Stomach (tissue), 9 donors: ENCODE data around the gene OSBP2. TPM values are rescaled to one million over a fixed set of nuclear protein-coding genes. Genes with fewer than 3 reads are reported as not detected.

Experiments used
- DNase-seq, 2 donors: peaks; one replicate each; pipeline versions ENCODE4 v3.0.0 to v3.0.0-alpha.2; 2013 to 2019
- H3K27ac ChIP-seq, 5 donors: fragments of 200-600 bp in 4 of 5; sonication (generic) in 4 of 5; one replicate each; pipeline ENCODE4 v1.5.1; 2013 to 2019; ENCODE audit warnings: mild to moderate bottlenecking in 1 of 5, moderate library complexity in 1 of 5
- H3K27me3 ChIP-seq, 3 donors: fragments of 200-600 bp; sonication (generic); one replicate each; pipeline ENCODE4 v1.5.1; 2017 to 2019; ENCODE audit warnings: mixed run types in 1 of 3
- H3K36me3 ChIP-seq, 4 donors: fragments of 200-600 bp; sonication (generic); 1 replicate in 3 of 4; 2 replicates in 1 of 4; pipeline ENCODE4 v1.5.1; 2016 to 2019
- H3K4me1 ChIP-seq, 4 donors: fragments of 200-600 bp; sonication (generic); one replicate each; pipeline ENCODE4 v1.5.1; 2016 to 2019
- H3K4me3 ChIP-seq, 4 donors: fragments of 200-600 bp; sonication (generic) in 3 of 4; one replicate each; pipeline ENCODE4 v1.5.1; 2016 to 2019; ENCODE audit warnings: mild to moderate bottlenecking in 1 of 4
- H3K9me3 ChIP-seq, 4 donors: fragments of 200-600 bp; sonication (generic); one replicate each; pipeline ENCODE4 v1.5.1; 2016 to 2019
- CTCF ChIP-seq, 7 experiments: fragments of 450-650 bp in 4 of 7; fragments of 200-600 bp in 3 of 7; sonication (generic) in 3 of 7; IDR thresholded peaks; one replicate each; pipeline ENCODE4 v1.5.1; 2016 to 2019; ENCODE audit warnings: antibody characterized with exemption in 7 of 7, control low read depth in 2 of 7, mild to moderate bottlenecking in 1 of 7
- EP300 ChIP-seq: sonication (generic); formaldehyde crosslinking; IDR thresholded peaks from one replicate; pipeline ENCODE4 v1.6.1; 2017; ENCODE audit warnings: antibody characterized with exemption
- POLR2A ChIP-seq, 4 donors: fragments of 450-650 bp; IDR thresholded peaks; one replicate each; pipeline ENCODE4 v1.6.1; 2016; ENCODE audit warnings: antibody characterized with exemption in 4 of 4, control low read depth in 2 of 4, mild to moderate bottlenecking in 1 of 4, moderate library complexity in 1 of 4
- POLR2AphosphoS5 ChIP-seq, 3 donors: sonication (generic); formaldehyde crosslinking; IDR thresholded peaks; one replicate each; pipeline ENCODE4 v1.6.1; 2016; ENCODE audit warnings: antibody characterized with exemption in 3 of 3
- WGBS, 5 donors: extraction: QIAGEN DNeasy Blood & Tissue Kit in 3 of 5; methylation state at CpG; one replicate each; pipeline versions ENCODE4 v1.1.5 to v1.1.7; 2013 to 2018; 5-methylcytosine and 5-hydroxymethylcytosine counted together
- intact Hi-C: fragments of 100-400 bp; cut with DNase I; formaldehyde crosslinking; loops from one replicate; pipeline ENCODE4 v1.15.1; 2023; ENCODE audit warnings: low total_unique reads
- polyA plus RNA-seq, 3 donors: library from polyadenylated mRNA; stranded (reverse); fragments of 200-250 nt; gene quantifications; one replicate each; pipeline ENCODE4 v1.2.3, GENCODE V29; 2013
- total RNA-seq, 5 donors: library from RNA; depleted of rRNA; stranded (reverse); fragments of >200 nt; gene quantifications; one replicate each; pipeline versions ENCODE4 v1.1.0 to v1.2.3, GENCODE V29; 2014 to 2016
- donor health status: healthy with polysubstance abuse.
- donor health status: Bipolar disorder and iron deficiency.
- donor health status: healthy.

The OSBP2 gene
- total and polyA plus RNA-seq, 8 donors = 0.58 to 9.5 (median 1.8) TPM; not detected in 1

- H3K9me3 ChIP-seq = no peaks in the 10 kb centered on the region
- no peaks in the 10 kb centered on the region for H3K27me3 ChIP-seq
- no peak for TF ChIP-seq EP300
- TF ChIP-seq CTCF (IDR thresholded peaks at IDR 0.05) = no peak
- no peak for TF ChIP-seq POLR2A (IDR thresholded peaks at IDR 0.05)
- TF ChIP-seq POLR2AphosphoS5 (IDR thresholded peaks at IDR 0.05) = no peak
- intact Hi-C loops = no loop called here
- peaks cover 0 to 44% (median 24%) of the 10 kb centered on the region in 4 donors for H3K36me3 ChIP-seq
- WGBS, 5 donors = 82 to 93% (median 87%) methylated on average over 5 to 6 of the region's 6 CpGs
- DNase-seq = no peak
- H3K4me3 ChIP-seq = no peak overlapping the region
- H3K27ac ChIP-seq = no peak overlapping the region
- no peaks in the 10 kb centered on the region for H3K4me1 ChIP-seq
These were observed 213.4 kb downstream of the OSBP2 start for GRCh38 chr22:30908051-30908461.

- 88 to 96% (median 90%) methylated on average over 5 of the region's 5 CpGs for WGBS, 5 donors
- Histone ChIP-seq H3K4me3 (no peak overlapping the region), H3K9me3 (no peaks in the 10 kb centered on the region), H3K27me3 (no peaks in the 10 kb centered on the region), H3K27ac (no peak overlapping the region), H3K4me1 (no peaks in the 10 kb centered on the region), H3K36me3 (peaks cover 0 to 32% (median 15%) of the 10 kb centered on the region in 4 donors)
- no peak for TF ChIP-seq POLR2AphosphoS5 (IDR thresholded peaks at IDR 0.05)
- no peak for TF ChIP-seq CTCF (IDR thresholded peaks at IDR 0.05)
- TF ChIP-seq POLR2A (IDR thresholded peaks at IDR 0.05) = no peak
- TF ChIP-seq EP300 = no peak
- intact Hi-C loops = no loop called here
- no peak for DNase-seq
These were observed 214.6 kb downstream of the OSBP2 start for GRCh38 chr22:30909306-30909705.

- no peak for DNase-seq
- intact Hi-C loops = loop anchor here (10.0 kb wide), 1 partner anchor 146 kb away; no protein-coding TSS in a partner anchor
- WGBS, 5 donors = 46 to 77% (median 61%) methylated on average over 2 of the region's 2 CpGs
- Histone ChIP-seq H3K4me3 (no peak overlapping the region), H3K9me3 (peaks cover 0 to 7% (median 5%) of the 10 kb centered on the region in 4 donors), H3K27me3 (no peaks in the 10 kb centered on the region), H3K36me3 (peaks cover 0 to 30% (median 15%) of the 10 kb centered on the region in 4 donors), H3K4me1 (no peaks in the 10 kb centered on the region), H3K27ac (no peak overlapping the region)
- TF ChIP-seq CTCF (IDR thresholded peaks at IDR 0.05) (no peak), EP300 (no peak), POLR2A (IDR thresholded peaks at IDR 0.05) (no peak), POLR2AphosphoS5 (IDR thresholded peaks at IDR 0.05) (no peak)
These were observed 215.7 kb downstream of the OSBP2 start for GRCh38 chr22:30910358-30910757.

- H3K9me3 ChIP-seq = peaks cover 0 to 14% (median 13%) of the 10 kb centered on the region in 4 donors
- H3K4me3 ChIP-seq = no peak overlapping the region
- intact Hi-C loops = loop anchor here (10.0 kb wide), 1 partner anchor 154 kb away; no protein-coding TSS in a partner anchor
- TF ChIP-seq EP300 (no peak), POLR2A (IDR thresholded peaks at IDR 0.05) (no peak), CTCF (IDR thresholded peaks at IDR 0.05) (no peak), POLR2AphosphoS5 (IDR thresholded peaks at IDR 0.05) (no peak)
- H3K36me3 ChIP-seq = peaks cover 0 to 4% (median 0%) of the 10 kb centered on the region in 4 donors
- H3K4me1 ChIP-seq = peaks cover 0 to 19% (median 12%) of the 10 kb centered on the region in 4 donors
- DNase-seq = no peak
- WGBS, 5 donors = 80 to 91% (median 87%) methylated on average over 7 of the region's 7 CpGs
- no peaks in the 10 kb centered on the region for H3K27me3 ChIP-seq
- H3K27ac ChIP-seq = no peak overlapping the region
These were observed 224.1 kb downstream of the OSBP2 start for GRCh38 chr22:30918761-30919160.
